PFSK-1 (cell line): ENCODE data around the gene AURKA.

Experiments
- POLR2AphosphoS5 ChIP-seq: IDR thresholded peaks from 2 replicates; pipeline ENCODE4 v1.6.1; 2012; ENCODE audit warnings: low read depth, mild to moderate bottlenecking, control low read depth, low read length, moderate library complexity
- SIN3A ChIP-seq: IDR thresholded peaks from 2 replicates; pipeline ENCODE4 v1.6.1; 2012; ENCODE audit warnings: mild to moderate bottlenecking, low read length, moderate library complexity, borderline replicate concordance; ENCODE audit not compliant: insufficient read depth
- TAF1 ChIP-seq: IDR thresholded peaks from 2 replicates; pipeline ENCODE4 v1.6.1; 2012; ENCODE audit warnings: low read length, control low read depth, borderline replicate concordance; ENCODE audit not compliant: insufficient read depth
- TF ChIP-seq, protein P1 (sequence below), 2 experiments: IDR thresholded peaks; 2 replicates each; pipeline versions ENCODE4 v1.6.1 to v1.8.0; 2011 to 2012; ENCODE audit warnings: low read depth in 2 of 2, low read length in 2 of 2, control low read depth in 1 of 2, inconsistent platforms in 1 of 2, mild to moderate bottlenecking in 1 of 2, moderate library complexity in 1 of 2; ENCODE audit not compliant: insufficient read depth in 1 of 2

DNA sequence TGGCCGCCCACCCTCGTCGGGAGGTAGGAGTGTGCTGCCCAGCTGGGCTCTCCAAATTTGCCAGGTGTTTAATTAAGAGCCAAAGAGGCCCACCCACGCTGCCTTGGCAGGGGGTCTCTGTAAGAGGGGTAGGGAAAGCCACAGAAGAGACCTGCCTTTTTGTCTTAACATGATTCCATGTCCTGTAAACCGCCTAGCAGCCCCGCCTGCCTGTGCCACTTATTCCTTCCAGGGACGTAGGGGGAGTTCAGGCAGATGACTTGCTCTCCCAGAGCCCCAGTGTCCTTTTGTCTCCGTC, 31.2 kb downstream of the AURKA start:
- TF ChIP-seq TAF1, result no peak
- TF ChIP-seq POLR2AphosphoS5, result no peak
- no peak for TF ChIP-seq SIN3A
- TF ChIP-seq, protein P1, sequence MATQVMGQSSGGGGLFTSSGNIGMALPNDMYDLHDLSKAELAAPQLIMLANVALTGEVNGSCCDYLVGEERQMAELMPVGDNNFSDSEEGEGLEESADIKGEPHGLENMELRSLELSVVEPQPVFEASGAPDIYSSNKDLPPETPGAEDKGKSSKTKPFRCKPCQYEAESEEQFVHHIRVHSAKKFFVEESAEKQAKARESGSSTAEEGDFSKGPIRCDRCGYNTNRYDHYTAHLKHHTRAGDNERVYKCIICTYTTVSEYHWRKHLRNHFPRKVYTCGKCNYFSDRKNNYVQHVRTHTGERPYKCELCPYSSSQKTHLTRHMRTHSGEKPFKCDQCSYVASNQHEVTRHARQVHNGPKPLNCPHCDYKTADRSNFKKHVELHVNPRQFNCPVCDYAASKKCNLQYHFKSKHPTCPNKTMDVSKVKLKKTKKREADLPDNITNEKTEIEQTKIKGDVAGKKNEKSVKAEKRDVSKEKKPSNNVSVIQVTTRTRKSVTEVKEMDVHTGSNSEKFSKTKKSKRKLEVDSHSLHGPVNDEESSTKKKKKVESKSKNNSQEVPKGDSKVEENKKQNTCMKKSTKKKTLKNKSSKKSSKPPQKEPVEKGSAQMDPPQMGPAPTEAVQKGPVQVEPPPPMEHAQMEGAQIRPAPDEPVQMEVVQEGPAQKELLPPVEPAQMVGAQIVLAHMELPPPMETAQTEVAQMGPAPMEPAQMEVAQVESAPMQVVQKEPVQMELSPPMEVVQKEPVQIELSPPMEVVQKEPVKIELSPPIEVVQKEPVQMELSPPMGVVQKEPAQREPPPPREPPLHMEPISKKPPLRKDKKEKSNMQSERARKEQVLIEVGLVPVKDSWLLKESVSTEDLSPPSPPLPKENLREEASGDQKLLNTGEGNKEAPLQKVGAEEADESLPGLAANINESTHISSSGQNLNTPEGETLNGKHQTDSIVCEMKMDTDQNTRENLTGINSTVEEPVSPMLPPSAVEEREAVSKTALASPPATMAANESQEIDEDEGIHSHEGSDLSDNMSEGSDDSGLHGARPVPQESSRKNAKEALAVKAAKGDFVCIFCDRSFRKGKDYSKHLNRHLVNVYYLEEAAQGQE (IDR thresholded peaks at IDR 0.05; ENCODE audit: insufficient read depth in 1 of 2, low read depth in 2 of 2, low read length in 2 of 2), result no peak
